Measurements from ENCODE around the gene TTC3.

TTC3 gene

DNA sequence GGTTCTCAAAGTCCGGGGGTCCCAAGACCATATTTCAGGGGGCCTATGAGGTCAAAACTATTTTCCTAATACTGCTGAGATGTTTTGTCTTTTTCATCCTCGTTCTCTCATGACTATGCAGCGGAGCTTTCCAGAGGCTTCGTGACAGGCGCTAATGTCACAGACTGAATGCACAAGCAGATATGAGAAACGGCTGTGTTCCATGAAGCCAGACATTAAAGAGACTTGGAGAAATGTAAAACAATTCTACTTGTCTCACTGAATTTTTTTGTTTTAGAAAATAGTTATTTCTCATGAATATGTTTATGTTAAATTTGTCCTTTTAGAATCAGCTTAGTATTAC lies 10.5 kb upstream of the TTC3 start:
- DNase-seq (ENCODE audit: low spot score), result no peak

- DNase-seq (ENCODE audit: low spot score), result no peak
These were observed 9.6 kb upstream of the TTC3 start for GRCh38 chr21:37063433-37063832.

GRCh38 chr21:37064841-37065240 lies 8.2 kb upstream of the TTC3 start:
- no peak for DNase-seq (ENCODE audit: low spot score)

GRCh38 chr21:37065561-37066177 lies 7.4 kb upstream of the TTC3 start:
- no peak for DNase-seq (ENCODE audit: low spot score)

GRCh38 chr21:37071561-37072273 lies 1.3 kb upstream of the TTC3 start:
- DNase-seq (ENCODE audit: low spot score), result peak; percentile 55

- DNase-seq (ENCODE audit: low spot score), result peak; percentile 95
These were observed 623 bp upstream of the TTC3 start for GRCh38 chr21:37072274-37072987.

- no peak for DNase-seq (ENCODE audit: low spot score)
These were observed 553 bp downstream of the TTC3 start for GRCh38 chr21:37073417-37074196.

DNA sequence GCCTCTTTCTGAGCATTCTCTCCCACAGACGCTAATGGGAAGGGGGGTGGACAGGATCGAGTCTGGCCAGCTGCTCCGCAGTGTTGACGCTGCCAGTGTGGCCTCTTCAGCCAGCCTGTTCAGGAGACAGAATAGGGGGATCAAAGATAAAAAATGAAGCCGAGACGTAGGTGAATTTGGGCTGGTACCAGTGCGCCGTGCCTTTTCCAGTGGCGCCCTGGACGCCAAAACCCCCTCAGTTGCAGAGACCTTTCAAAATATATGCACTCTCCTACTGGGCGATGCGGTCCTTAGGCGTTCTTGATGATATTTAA lies 1.1 kb downstream of the TTC3 start:
- DNase-seq (ENCODE audit: low spot score), result no peak

DNA sequence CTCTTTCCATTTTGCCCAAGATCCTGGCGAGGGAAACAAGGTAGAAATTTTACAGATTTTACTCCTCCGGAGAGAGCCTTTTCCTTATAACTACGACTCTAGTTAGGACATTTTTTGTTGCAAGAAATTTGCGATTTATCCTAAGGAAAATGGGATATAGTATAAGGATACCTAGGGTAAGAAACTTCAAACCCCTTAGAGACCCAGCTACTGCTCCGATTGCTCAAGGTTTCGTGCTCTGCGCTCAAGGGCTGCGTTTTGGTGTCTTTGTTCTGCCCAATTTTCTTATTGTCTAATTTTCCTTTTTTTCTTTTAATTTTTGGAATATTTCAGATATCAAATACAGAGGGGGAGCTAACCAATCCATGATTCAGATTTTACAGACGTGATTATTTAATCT lies 1.5 kb downstream of the TTC3 start:
- DNase-seq (ENCODE audit: low spot score), result peak; percentile 7

DNA sequence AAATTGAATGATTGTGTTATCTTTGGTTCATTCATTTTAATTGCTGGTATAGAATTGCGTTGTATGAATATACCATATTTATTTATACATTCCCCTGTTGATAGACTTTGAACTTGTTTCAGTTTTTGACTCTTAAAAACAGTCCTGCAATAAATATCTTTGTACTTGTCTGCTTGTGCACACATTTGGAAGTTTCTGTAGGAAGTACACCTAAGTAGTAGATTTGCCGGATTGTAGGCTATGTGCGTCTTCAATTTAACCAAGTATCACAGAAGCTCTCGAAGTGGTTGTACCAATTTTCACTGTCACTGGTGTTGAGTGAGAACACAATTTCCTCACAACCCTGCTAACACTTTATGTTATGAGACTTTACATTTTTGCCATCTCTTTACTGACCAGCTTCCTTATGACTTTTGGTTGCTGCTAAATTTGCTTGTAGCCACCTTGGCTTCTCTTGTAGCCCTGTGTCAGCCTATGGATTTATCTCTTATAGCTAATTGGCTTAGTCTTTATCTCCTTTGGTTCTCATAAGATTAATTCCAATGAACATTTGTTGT lies 2.2 kb downstream of the TTC3 start:
- DNase-seq (ENCODE audit: low spot score), result no peak

DNA sequence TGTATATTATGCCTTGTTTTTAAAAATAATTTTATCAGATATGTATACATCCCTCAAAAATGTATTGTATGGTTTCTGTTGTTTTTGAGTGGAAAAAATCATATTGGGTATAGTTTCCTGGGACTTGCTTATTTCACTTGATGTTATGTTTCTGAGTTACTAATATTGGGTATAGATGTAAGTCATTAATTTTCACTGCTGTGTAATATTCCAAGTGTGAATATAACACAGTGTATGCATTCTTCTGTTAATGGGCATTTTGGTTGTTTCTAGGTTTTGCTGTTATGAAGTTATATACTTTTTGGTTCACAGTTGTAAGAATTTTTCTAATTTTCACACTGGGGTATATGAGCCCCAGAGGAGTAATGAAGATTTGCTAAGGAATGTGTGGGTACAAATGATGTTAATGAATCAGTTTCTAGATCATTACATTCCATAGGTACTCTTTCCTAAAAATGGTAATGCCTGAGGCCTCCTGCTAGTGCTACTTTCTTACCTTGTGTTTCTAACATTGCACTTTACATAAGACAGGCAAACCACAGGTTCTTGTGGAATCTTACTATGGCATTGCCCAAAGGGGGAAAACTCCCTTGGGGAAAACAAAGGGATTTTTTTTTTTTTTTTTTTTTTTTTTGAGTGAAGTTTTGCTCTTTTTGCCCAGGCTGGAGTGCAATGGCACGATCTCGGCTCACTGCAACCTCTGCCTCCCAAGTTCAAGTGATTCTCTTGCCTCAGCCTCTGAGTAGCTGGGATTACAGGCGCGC lies 3.2 kb downstream of the TTC3 start:
- DNase-seq (ENCODE audit: low spot score), result no peak

DNA sequence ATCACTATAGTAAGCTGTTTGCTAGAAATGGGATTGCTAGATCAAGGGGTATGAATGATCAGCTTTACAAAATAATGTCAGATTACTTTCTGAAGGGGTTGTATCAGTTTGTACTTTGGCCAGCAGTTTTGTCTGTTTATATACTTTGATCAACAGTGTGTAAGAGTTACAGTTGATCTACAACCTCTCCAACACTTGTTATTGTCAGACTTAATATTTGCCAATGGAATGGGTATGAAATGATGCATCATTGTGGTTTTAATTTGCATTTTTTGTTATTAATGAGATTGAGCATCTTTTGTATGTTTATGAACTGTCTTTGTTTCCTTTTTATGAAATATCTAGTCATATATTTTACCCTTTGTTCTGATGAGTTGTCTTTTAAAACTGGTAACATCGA lies 4.3 kb downstream of the TTC3 start:
- no peak for DNase-seq (ENCODE audit: low spot score)

DNA sequence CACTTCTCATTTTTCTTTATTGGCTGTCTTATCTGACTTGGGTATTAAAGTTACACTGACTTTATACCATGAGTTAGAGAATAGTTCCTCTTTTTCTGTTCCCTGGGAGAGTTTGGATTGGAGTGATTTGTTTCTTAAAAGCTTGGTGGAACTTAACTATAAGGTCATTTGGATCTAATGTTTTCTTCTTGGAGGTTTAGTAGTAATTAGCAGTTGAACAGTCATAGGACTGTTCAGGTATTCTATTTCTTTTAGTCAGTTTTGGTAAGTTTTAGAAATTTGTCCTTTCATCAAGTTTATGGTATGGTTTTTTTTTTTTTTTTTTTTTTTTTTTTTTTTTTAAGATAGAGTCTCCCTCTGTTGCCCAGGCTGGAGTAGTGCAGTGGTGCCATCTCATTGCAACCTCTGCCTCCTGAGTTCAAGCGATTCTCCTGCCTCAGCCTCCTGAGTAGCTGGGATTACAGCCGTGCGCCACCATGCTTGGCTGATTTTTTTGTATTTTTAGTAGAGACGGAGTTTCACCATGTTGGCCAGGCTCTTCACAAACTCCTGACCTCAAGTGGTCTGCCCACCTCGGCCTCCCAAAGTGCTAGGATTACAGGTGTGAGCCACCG lies 6.3 kb downstream of the TTC3 start:
- no peak for DNase-seq (ENCODE audit: low spot score)

DNA sequence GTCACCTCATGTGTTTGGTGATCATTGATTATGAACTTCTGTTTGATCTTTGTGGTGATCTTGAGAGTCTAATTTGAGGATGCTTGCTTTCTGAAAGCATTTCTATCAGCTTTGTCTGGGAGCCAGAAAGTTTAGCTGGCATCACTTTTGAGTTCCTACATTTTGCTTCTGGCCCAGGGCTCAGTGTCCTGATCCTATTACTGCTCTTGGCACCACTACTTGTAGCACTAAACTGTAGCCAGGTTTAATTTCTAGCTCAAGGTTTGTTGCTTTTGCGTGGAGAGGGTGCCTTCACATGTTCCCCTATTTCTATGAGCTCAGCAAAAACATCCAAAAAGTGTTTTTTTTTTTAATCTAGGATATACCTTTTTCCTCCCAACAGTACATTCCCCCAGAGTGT lies 9.3 kb downstream of the TTC3 start:
- DNase-seq (ENCODE audit: low spot score), result no peak

- no peak for DNase-seq (ENCODE audit: low spot score)
These were observed 9.9 kb downstream of the TTC3 start for GRCh38 chr21:37082856-37083528.

DNA sequence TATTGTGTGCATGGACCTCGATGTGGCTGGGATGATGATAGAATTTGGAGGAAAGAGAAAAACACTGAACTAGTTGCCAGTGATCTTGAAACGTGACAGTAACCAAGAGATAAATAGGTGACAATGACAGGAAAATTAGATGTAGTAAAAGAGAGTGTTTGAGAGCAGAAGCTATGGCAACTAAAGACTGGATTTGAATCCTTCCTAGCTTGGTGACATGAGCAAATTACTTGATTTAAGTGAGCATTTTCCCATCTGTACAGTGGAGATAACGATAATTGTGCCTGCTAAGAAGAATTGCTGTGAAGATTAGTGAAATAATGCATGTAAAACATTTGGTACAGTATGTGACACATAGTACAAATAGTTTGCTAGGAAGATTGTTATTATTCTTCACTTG lies 12.7 kb downstream of the TTC3 start:
- no peak for DNase-seq (ENCODE audit: low spot score)

- DNase-seq (ENCODE audit: low spot score), result peak; percentile 35
These were observed 14.1 kb downstream of the TTC3 start for GRCh38 chr21:37087188-37087587.

- no peak for DNase-seq (ENCODE audit: low spot score)
These were observed 15.2 kb downstream of the TTC3 start for GRCh38 chr21:37088186-37088735.

DNA sequence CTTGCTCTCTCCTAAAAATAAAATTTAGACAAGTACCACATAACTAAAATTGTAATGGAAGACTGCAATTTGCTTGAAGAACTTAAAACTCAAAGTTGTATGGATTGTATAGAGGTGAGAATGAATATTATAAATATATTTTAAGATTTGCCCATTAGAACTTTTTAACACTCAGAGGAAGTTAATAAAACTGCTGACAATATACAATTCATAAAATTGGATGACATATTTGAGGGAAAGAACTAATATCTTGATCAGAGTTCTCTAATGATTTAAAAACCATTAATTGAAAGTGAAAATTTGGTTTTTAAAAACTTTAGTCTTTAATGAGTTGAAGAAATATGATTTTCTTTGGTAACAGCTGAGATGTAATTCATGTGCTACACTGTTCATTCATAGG lies 20.9 kb downstream of the TTC3 start:
- DNase-seq (ENCODE audit: low spot score), result no peak

- peak; percentile 6 for DNase-seq (ENCODE audit: low spot score)
These were observed 22.8 kb downstream of the TTC3 start for GRCh38 chr21:37095821-37096220.
